Measurements from ENCODE around the gene MTFMT. TPM values are rescaled to one million over a fixed set of nuclear protein-coding genes. Genes with fewer than 3 reads are reported as not detected.
"Not testable (repeated sequence)": the region's sequence is repeated elsewhere in the genome, so short reads cannot be mapped to it uniquely, and the experiment has no call there.

The MTFMT gene
- total and polyA plus RNA-seq, 4 donors, result 5.0 to 15.0 (median 11.3) TPM

- Histone ChIP-seq H3K9me3 (ENCODE audit: control insufficient read depth in 4 of 4, insufficient read depth in 3 of 4, low read length in 3 of 4) (no peaks in the 10 kb centered on the region), H3K27me3 (ENCODE audit: control insufficient read depth in 3 of 3, insufficient read depth in 3 of 3, low read length in 2 of 3) (no peaks in the 10 kb centered on the region), H3K36me3 (ENCODE audit: control insufficient read depth in 4 of 4, insufficient read depth in 4 of 4, low read length in 4 of 4) (peaks cover 2 to 45% (median 22%) of the 10 kb centered on the region in 4 donors), H3K27ac (ENCODE audit: low read depth in 1 of 2, low read length in 1 of 2) (no peak overlapping the region), H3K9ac (ENCODE audit: insufficient read depth in 1 of 2, low read length in 2 of 2) (no peak overlapping the region), H3K4me3 (no peak overlapping the region), H3K4me1 (ENCODE audit: control insufficient read depth in 5 of 5, insufficient read depth in 5 of 5, low read length in 5 of 5) (no peaks in the 10 kb centered on the region)
- ATAC-seq (ENCODE audit: insufficient read depth, low FRiP score) (no peak), DNase-seq (no peak)
- no peak for TF ChIP-seq CTCF (IDR thresholded peaks at IDR 0.05; ENCODE audit: control extremely low read depth, extremely low read depth)
Measured at GRCh38 chr15:65021488-65021887, 8.0 kb downstream of the MTFMT start.

GRCh38 chr15:65020419-65020818 is 9.0 kb downstream of the MTFMT start:
- Histone ChIP-seq H3K36me3 (ENCODE audit: control insufficient read depth in 4 of 4, insufficient read depth in 4 of 4, low read length in 4 of 4) (peaks cover 4 to 47% (median 20%) of the 10 kb centered on the region in 4 donors), H3K27ac (ENCODE audit: low read depth in 1 of 2, low read length in 1 of 2) (no peak overlapping the region), H3K9ac (ENCODE audit: insufficient read depth in 1 of 2, low read length in 2 of 2) (no peak overlapping the region), H3K9me3 (ENCODE audit: control insufficient read depth in 4 of 4, insufficient read depth in 3 of 4, low read length in 3 of 4) (no peaks in the 10 kb centered on the region), H3K27me3 (ENCODE audit: control insufficient read depth in 3 of 3, insufficient read depth in 3 of 3, low read length in 2 of 3) (no peaks in the 10 kb centered on the region), H3K4me1 (ENCODE audit: control insufficient read depth in 5 of 5, insufficient read depth in 5 of 5, low read length in 5 of 5) (no peaks in the 10 kb centered on the region), H3K4me3 (no peak overlapping the region)
- no peak for DNase-seq
- 82 to 100% methylated on average over 1 of the region's 1 CpG for WGBS, 2 donors
- no peak for ATAC-seq (ENCODE audit: insufficient read depth, low FRiP score)
- no peak for TF ChIP-seq CTCF (IDR thresholded peaks at IDR 0.05; ENCODE audit: control extremely low read depth, extremely low read depth)

- 79 to 90% methylated on average over 4 of the region's 4 CpGs for WGBS, 2 donors
- H3K36me3 ChIP-seq (ENCODE audit: control insufficient read depth in 4 of 4, insufficient read depth in 4 of 4, low read length in 4 of 4), result peaks cover 9 to 48% (median 28%) of the 10 kb centered on the region in 4 donors
- not testable (repeated sequence) for H3K27ac ChIP-seq (ENCODE audit: low read depth in 1 of 2, low read length in 1 of 2); H3K4me3 ChIP-seq; DNase-seq; H3K4me1 ChIP-seq (ENCODE audit: control insufficient read depth in 5 of 5, insufficient read depth in 5 of 5, low read length in 5 of 5); H3K9ac ChIP-seq (ENCODE audit: insufficient read depth in 1 of 2, low read length in 2 of 2); ATAC-seq (ENCODE audit: insufficient read depth, low FRiP score); H3K9me3 ChIP-seq (ENCODE audit: control insufficient read depth in 4 of 4, insufficient read depth in 3 of 4, low read length in 3 of 4); H3K27me3 ChIP-seq (ENCODE audit: control insufficient read depth in 3 of 3, insufficient read depth in 3 of 3, low read length in 2 of 3)
Measured at GRCh38 chr15:65011198-65011597, 18.2 kb downstream of the MTFMT start.

GRCh38 chr15:65008983-65009382 is 20.5 kb downstream of the MTFMT start:
- DNase-seq (no peak), ATAC-seq (ENCODE audit: insufficient read depth, low FRiP score) (no peak)
- Histone ChIP-seq H3K9me3 (ENCODE audit: control insufficient read depth in 4 of 4, insufficient read depth in 3 of 4, low read length in 3 of 4) (peaks cover 0 to 6% (median 2%) of the 10 kb centered on the region in 4 donors), H3K4me1 (ENCODE audit: control insufficient read depth in 5 of 5, insufficient read depth in 5 of 5, low read length in 5 of 5) (no peaks in the 10 kb centered on the region), H3K4me3 (no peak overlapping the region), H3K27ac (ENCODE audit: low read depth in 1 of 2, low read length in 1 of 2) (no peak overlapping the region), H3K36me3 (ENCODE audit: control insufficient read depth in 4 of 4, insufficient read depth in 4 of 4, low read length in 4 of 4) (peaks cover 5 to 36% (median 23%) of the 10 kb centered on the region in 4 donors), H3K27me3 (ENCODE audit: control insufficient read depth in 3 of 3, insufficient read depth in 3 of 3, low read length in 2 of 3) (no peaks in the 10 kb centered on the region), H3K9ac (ENCODE audit: insufficient read depth in 1 of 2, low read length in 2 of 2) (no peak overlapping the region)
- 64% methylated on average over 2 of the region's 2 CpGs for WGBS, 2 donors
- TF ChIP-seq CTCF (IDR thresholded peaks at IDR 0.05; ENCODE audit: control extremely low read depth, extremely low read depth), result no peak

Measured in lung (tissue), 12 donors.